ENCODE data around the gene B3GLCT.
"Not testable (repeated sequence)": the region's sequence is repeated elsewhere in the genome, so short reads cannot be mapped to it uniquely, and the experiment has no call there.

The B3GLCT gene

DNA sequence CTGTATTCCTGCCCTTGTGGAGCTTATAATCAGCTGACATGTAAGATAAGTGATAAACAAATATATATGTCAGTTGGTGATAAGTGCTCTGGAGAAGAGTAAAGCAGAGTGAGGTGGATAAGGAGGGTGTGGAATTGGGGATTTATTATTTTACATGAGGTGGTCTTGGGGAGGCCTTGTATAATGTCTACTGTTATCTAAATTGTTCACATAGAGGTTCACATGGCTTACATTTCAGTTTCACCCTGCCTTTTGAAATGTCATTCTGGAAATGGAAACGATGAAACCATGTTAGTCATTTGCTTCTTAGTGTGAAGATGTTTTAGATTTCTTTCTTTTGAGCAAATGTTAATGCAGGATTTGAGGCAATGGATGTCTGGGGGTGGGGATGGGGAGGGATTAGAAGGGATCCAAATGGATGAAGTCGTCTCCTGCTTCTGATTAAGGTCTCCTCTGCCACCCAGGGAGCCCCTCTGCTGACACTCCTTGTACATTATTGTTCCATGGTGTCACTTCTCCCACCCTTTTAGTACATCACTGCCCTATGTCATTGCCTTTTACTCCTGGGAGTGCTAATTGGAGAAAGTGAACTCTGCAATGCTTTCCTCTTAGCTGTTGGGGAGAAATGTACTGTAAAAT lies 14.0 kb downstream of the B3GLCT start:
- Histone ChIP-seq H3K4me3 (ENCODE audit: low read length) (no peak overlapping the region), H3K4me2 (ENCODE audit: low read depth, low read length) (no peak overlapping the region), H3K27me3 (replicated peaks; ENCODE audit: insufficient read depth, low read length) (no peaks in the 10 kb centered on the region), H3K27ac (ENCODE audit: low read length) (no peak overlapping the region), H4K20me1 (ENCODE audit: insufficient read depth, low read length) (no peaks in the 10 kb centered on the region), H3K9me2 (replicated peaks; ENCODE audit: insufficient read depth, low read length) (no peaks in the 10 kb centered on the region), H3F3A (ENCODE audit: insufficient read depth, low read length) (no peaks in the 10 kb centered on the region), H3K36me3 (replicated peaks; ENCODE audit: insufficient read depth, low read length) (no peaks in the 10 kb centered on the region), H3K79me2 (ENCODE audit: low read length) (no peaks in the 10 kb centered on the region), H3K4me1 (ENCODE audit: low read length) (no peaks in the 10 kb centered on the region), H2AFZ (ENCODE audit: low read length) (no peak overlapping the region), H3K9ac (ENCODE audit: low read length) (no peak overlapping the region), H3K9me3 (replicated peaks; ENCODE audit: insufficient read depth, low read length) (no peaks in the 10 kb centered on the region)
- no peak for DNase-seq
- TF ChIP-seq CTCF (IDR thresholded peaks at IDR 0.05; ENCODE audit: low read length) (no peak), EZH2phosphoT487 (IDR thresholded peaks at IDR 0.05; ENCODE audit: low read length) (no peak), EZH2 (optimal IDR thresholded peaks at IDR 0.05; ENCODE audit: low read depth, low read length) (no peak)

GRCh38 chr13:31214435-31214834 lies 14.7 kb downstream of the B3GLCT start:
- Histone ChIP-seq H3K27ac (ENCODE audit: low read length) (no peak overlapping the region), H3K36me3 (replicated peaks; ENCODE audit: insufficient read depth, low read length) (no peaks in the 10 kb centered on the region), H3K27me3 (replicated peaks; ENCODE audit: insufficient read depth, low read length) (no peaks in the 10 kb centered on the region), H2AFZ (ENCODE audit: low read length) (no peak overlapping the region), H3K4me2 (ENCODE audit: low read depth, low read length) (no peak overlapping the region), H3F3A (ENCODE audit: insufficient read depth, low read length) (no peaks in the 10 kb centered on the region), H3K9me2 (replicated peaks; ENCODE audit: insufficient read depth, low read length) (no peaks in the 10 kb centered on the region), H4K20me1 (ENCODE audit: insufficient read depth, low read length) (no peaks in the 10 kb centered on the region), H3K9ac (ENCODE audit: low read length) (no peak overlapping the region), H3K4me3 (ENCODE audit: low read length) (no peak overlapping the region), H3K4me1 (ENCODE audit: low read length) (no peaks in the 10 kb centered on the region), H3K9me3 (replicated peaks; ENCODE audit: insufficient read depth, low read length) (no peaks in the 10 kb centered on the region), H3K79me2 (ENCODE audit: low read length) (no peaks in the 10 kb centered on the region)
- TF ChIP-seq CTCF (IDR thresholded peaks at IDR 0.05; ENCODE audit: low read length), result no peak
- TF ChIP-seq EZH2 (optimal IDR thresholded peaks at IDR 0.05; ENCODE audit: low read depth, low read length), result no peak
- TF ChIP-seq EZH2phosphoT487 (IDR thresholded peaks at IDR 0.05; ENCODE audit: low read length), result no peak
- DNase-seq, result no peak

DNA sequence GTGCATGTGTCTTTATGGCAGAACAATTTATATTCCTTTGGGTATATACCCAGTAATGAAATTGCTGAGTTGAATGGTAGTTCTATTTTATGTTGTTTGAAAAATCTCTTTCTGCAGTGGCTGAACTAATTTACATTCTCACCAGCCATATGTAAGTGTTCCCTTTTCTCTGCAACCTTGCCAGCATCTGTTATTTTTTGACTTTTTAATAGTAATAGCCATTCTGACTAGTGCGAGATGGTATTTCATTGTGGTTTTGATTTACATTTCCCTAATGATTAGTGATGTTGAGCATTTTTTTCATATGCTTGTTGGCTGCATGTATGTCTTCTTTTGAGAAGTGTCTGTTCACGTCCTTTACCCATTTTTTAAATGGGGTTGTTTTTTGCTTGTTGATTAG lies 17.1 kb downstream of the B3GLCT start:
- not testable (repeated sequence) for H3K36me3 ChIP-seq (replicated peaks; ENCODE audit: insufficient read depth, low read length); H3K79me2 ChIP-seq (ENCODE audit: low read length); DNase-seq; H3K4me1 ChIP-seq (ENCODE audit: low read length); H4K20me1 ChIP-seq (ENCODE audit: insufficient read depth, low read length); H2AFZ ChIP-seq (ENCODE audit: low read length); H3K9me3 ChIP-seq (replicated peaks; ENCODE audit: insufficient read depth, low read length); H3F3A ChIP-seq (ENCODE audit: insufficient read depth, low read length); H3K9me2 ChIP-seq (replicated peaks; ENCODE audit: insufficient read depth, low read length); H3K4me2 ChIP-seq (ENCODE audit: low read depth, low read length); H3K27me3 ChIP-seq (replicated peaks; ENCODE audit: insufficient read depth, low read length); H3K27ac ChIP-seq (ENCODE audit: low read length); H3K4me3 ChIP-seq (ENCODE audit: low read length); H3K9ac ChIP-seq (ENCODE audit: low read length)

GRCh38 chr13:31219909-31220598 lies 20.3 kb downstream of the B3GLCT start:
- H3K9ac ChIP-seq (ENCODE audit: low read length), result no peak overlapping the region
- DNase-seq, result no peak
- H3K9me3 ChIP-seq (replicated peaks; ENCODE audit: insufficient read depth, low read length), result no peaks in the 10 kb centered on the region
- H3K4me3 ChIP-seq (ENCODE audit: low read length), result no peak overlapping the region
- no peaks in the 10 kb centered on the region for H3F3A ChIP-seq (ENCODE audit: insufficient read depth, low read length)
- H3K27ac ChIP-seq (ENCODE audit: low read length), result no peak overlapping the region
- H3K4me1 ChIP-seq (ENCODE audit: low read length), result no peaks in the 10 kb centered on the region
- no peak overlapping the region for H3K4me2 ChIP-seq (ENCODE audit: low read depth, low read length)
- H3K79me2 ChIP-seq (ENCODE audit: low read length), result no peaks in the 10 kb centered on the region
- TF ChIP-seq EZH2phosphoT487 (IDR thresholded peaks at IDR 0.05; ENCODE audit: low read length) (no peak), CTCF (IDR thresholded peaks at IDR 0.05; ENCODE audit: low read length) (no peak), EZH2 (optimal IDR thresholded peaks at IDR 0.05; ENCODE audit: low read depth, low read length) (no peak)
- H4K20me1 ChIP-seq (ENCODE audit: insufficient read depth, low read length), result no peaks in the 10 kb centered on the region
- no peaks in the 10 kb centered on the region for H3K36me3 ChIP-seq (replicated peaks; ENCODE audit: insufficient read depth, low read length)
- H3K27me3 ChIP-seq (replicated peaks; ENCODE audit: insufficient read depth, low read length), result no peaks in the 10 kb centered on the region
- H2AFZ ChIP-seq (ENCODE audit: low read length), result no peak overlapping the region
- no peaks in the 10 kb centered on the region for H3K9me2 ChIP-seq (replicated peaks; ENCODE audit: insufficient read depth, low read length)
